HG03196 (cell line): ENCODE data around the gene HOXA2.

ENCODE experiments used
- ATAC-seq: cut with Tn5 transposase; IDR thresholded peaks from one replicate; pipeline ENCODE4 v1.9.1; 2021; ENCODE audit not compliant: unreplicated experiment

HOXA2 gene

GRCh38 chr7:27080844-27081436 is 21.5 kb downstream of the HOXA2 start:
- ATAC-seq, result no peak

- ATAC-seq, result no peak
Measured at GRCh38 chr7:27079234-27079975, 23.1 kb downstream of the HOXA2 start.

- no peak for ATAC-seq
Measured at GRCh38 chr7:27078616-27079233, 23.8 kb downstream of the HOXA2 start.

GRCh38 chr7:27073076-27073475 is 29.4 kb downstream of the HOXA2 start:
- no peak for ATAC-seq

GRCh38 chr7:27071622-27072390 is 30.7 kb downstream of the HOXA2 start:
- ATAC-seq, result no peak

GRCh38 chr7:27068259-27068658 is 34.2 kb downstream of the HOXA2 start:
- no peak for ATAC-seq

- ATAC-seq, result no peak
Measured at GRCh38 chr7:27066148-27066547, 36.3 kb downstream of the HOXA2 start.

GRCh38 chr7:27065709-27066108 is 36.8 kb downstream of the HOXA2 start:
- ATAC-seq, result no peak

- no peak for ATAC-seq
Measured at GRCh38 chr7:27064661-27065060, 37.8 kb downstream of the HOXA2 start.

GRCh38 chr7:27064159-27064558 is 38.3 kb downstream of the HOXA2 start:
- ATAC-seq, result no peak

- no peak for ATAC-seq
Measured at GRCh38 chr7:27062946-27063345, 39.5 kb downstream of the HOXA2 start.

- no peak for ATAC-seq
Measured at GRCh38 chr7:27053153-27053552, 49.3 kb downstream of the HOXA2 start.

GRCh38 chr7:27051451-27051850 is 51.0 kb downstream of the HOXA2 start:
- ATAC-seq, result no peak
